ENCODE data around the gene TNFRSF14.
A peak's percentile ranks its signal among the peaks of the same experiment; 100 is the strongest.
"Not testable (repeated sequence)": the region's sequence is repeated elsewhere in the genome, so short reads cannot be mapped to it uniquely, and the experiment has no call there.

TNFRSF14 gene

DNA sequence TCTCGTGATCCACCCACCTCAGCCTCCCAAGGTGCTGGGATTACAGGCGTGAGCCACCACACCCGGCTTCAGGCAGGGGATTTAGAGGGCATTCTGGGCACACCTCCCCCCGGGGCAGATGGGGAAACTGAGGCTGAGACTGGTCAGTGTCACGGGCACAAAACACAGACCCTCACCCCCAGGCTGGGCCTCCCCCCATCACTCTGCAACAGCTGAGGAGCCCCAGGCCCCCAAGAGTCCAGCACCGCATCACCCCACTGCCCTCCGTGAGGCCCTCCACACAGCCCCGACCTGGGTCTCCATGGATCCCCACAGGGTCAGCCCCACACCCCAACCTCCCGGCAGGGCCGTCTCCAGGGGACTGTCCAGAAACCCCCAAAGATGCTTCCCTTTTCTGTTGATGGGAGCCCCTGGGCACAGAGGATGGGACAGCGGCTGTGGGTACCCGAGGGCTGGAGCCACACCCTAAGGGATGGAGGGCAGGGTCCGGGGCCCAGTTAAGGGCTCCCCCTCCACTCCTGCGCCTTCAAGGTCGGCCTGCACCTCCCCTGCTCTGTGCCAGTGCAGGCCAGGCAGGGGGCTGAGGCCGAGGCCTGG lies 11.0 kb downstream of the TNFRSF14 start:
- no peak for DNase-seq (ENCODE audit: low read depth in 3 of 3)

DNA sequence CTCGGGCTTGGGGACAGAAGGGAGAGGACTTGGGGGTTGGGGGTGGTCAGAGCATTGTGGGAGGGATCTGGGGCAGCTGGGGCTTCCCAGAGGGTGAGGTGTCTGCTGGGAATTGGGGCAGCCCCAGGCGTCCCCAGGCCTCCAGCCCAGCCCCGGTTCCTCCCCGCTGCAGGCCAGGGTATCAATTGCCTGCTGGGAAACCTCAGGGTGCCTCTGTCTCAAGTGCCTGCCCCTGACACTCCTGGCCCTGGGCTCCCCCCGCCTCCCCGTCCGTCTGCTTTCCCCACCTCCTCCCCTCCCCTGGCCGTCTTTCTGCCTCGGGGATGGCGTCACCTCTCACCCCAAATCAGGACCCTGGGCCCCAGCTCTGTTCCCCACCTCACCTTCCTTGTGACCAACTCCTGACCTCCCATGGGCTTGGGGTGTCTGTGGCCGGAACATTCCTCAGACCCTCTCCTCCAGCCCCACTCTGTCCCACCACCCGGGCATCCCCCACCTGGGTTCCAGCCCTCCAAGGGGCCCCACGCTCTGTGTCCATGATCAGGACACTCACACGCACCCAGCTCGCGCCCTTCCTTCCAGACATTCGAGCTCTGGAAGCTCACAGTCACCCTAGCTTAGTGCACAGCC lies 12.1 kb downstream of the TNFRSF14 start:
- not testable (repeated sequence) for DNase-seq (ENCODE audit: low read depth in 3 of 3)

GRCh38 chr1:2569060-2569459 lies 12.9 kb downstream of the TNFRSF14 start:
- DNase-seq (ENCODE audit: low read depth in 3 of 3), result no peak

- not testable (repeated sequence) for DNase-seq (ENCODE audit: low read depth in 3 of 3)
Observed at GRCh38 chr1:2569703-2570102, 13.5 kb downstream of the TNFRSF14 start.

GRCh38 chr1:2570332-2570731 lies 14.2 kb downstream of the TNFRSF14 start:
- no peak for DNase-seq (ENCODE audit: low read depth in 3 of 3)

DNA sequence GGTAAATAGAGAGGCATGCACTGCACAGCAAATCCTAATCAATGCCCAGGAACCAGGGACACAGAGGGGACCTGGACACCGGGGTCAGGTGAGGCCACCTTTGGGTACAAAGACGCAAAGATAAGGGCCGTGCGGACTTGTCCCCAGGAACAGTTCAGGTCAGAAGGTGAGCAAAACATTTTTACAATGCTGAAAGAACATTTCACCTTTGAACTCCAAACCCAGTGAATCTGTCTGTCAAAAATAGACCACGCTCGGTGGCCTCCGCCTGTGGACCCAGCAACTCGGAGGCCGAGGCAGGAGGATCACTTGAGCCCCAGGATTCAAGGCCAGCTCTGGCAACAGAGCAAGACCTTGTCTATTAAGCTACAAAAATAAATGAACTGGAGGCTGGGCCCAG lies 15.2 kb downstream of the TNFRSF14 start:
- DNase-seq (ENCODE audit: low read depth in 3 of 3), result no peak

GRCh38 chr1:2573250-2573920 lies 17.2 kb downstream of the TNFRSF14 start:
- no peak for DNase-seq (ENCODE audit: low read depth in 3 of 3)

DNA sequence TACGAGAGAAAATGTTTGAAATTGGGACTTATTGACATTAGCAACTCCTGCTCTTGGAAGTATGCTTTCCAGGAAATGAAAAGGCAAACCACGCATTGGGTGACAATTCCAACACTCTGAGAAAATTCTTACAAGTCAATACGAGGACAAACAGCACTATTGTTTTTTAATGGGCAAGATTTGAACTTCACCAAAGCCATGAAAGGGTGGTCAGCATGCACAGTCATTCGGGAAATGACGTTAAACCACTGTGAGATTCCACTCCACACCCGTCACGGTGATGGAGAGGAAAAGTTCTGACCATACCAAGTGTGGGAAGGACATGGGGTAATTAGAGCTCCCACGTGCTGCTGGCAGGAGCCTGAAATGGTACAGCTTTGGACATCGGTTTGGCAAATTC lies 18.2 kb downstream of the TNFRSF14 start:
- DNase-seq (ENCODE audit: low read depth in 3 of 3), result no peak

DNA sequence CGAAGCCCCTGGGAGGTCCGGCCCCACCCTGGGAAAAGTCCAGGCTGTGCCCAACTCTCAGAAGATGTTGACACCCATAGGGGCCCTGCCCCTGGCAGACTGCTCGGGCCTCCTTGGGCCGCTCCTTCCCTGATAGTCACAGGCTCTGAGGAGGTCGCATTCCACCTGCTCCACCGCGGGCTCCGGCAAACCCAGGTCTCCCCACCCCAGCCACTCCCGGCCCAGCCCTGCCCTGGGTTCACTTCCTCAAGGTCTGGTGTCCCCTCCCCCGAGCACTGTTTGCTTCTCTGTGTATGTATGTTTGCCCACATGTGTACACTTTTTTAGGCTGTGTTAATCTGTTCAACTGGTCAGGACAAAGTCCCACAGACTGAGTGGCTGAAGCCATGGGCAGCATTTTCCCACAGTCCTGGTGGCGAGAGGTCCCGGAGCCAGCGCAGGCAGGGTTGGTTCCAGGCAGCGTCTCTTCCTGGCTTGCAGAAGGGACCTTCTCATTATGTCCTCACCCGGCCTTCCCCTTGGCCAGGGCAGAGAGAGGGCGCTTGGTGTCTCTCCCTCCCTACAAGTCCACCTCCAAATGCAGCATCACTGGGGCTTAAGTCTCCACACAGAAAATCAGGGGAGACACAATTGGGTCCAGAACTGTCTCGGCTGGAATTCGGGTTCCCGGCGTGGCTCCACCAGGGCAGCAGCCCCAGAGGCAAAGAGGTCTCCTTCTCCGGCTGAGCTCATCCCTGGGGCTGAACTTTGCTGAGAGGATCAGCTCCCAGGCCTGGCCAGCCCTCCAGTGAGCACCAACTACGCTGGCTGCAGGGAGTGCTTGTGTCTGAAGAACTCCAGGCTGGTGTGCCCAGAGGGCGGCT lies 19.9 kb downstream of the TNFRSF14 start:
- no peak for DNase-seq (ENCODE audit: low read depth in 3 of 3)

DNA sequence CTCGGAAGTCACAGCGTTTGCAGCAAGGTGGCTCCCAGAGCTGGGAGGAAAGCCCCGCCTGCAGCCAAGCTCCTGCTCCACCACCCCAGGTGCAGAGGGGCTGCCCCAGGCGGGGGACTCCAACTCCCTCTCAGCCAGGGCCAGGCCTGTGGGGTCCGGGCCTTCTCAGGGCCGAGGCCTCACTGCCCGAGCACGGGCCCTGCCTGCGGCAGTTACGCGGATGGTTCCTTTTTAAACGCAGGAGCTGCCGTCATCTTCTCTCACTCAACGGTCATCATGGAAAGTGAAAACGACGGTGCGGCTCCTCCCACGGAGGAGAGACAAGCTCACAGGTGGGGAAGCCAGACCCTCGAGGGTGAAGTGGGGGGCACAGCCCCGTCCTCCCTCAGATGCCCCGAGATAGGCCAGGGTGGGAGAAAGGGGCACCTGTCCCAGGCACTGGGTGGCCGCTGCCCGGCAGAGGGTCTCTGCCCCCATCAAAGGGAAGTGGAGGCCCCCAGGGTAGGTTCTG lies 21.4 kb downstream of the TNFRSF14 start:
- DNase-seq (ENCODE audit: low read depth in 3 of 3), result peak in 2 of 3 donors; percentile 38 to 44

- no peak for DNase-seq (ENCODE audit: low read depth in 3 of 3)
Observed at GRCh38 chr1:2578758-2579118, 22.6 kb downstream of the TNFRSF14 start.

GRCh38 chr1:2580691-2581090 lies 24.5 kb downstream of the TNFRSF14 start:
- DNase-seq (ENCODE audit: low read depth in 3 of 3), result no peak

- DNase-seq (ENCODE audit: low read depth in 3 of 3), result no peak
Observed at GRCh38 chr1:2582391-2582790, 26.2 kb downstream of the TNFRSF14 start.

GRCh38 chr1:2583331-2583791 lies 27.2 kb downstream of the TNFRSF14 start:
- DNase-seq (ENCODE audit: low read depth in 3 of 3), result peak in 2 of 3 donors; percentile 27 to 28

- no peak for DNase-seq (ENCODE audit: low read depth in 3 of 3)
Observed at GRCh38 chr1:2583871-2584351, 27.7 kb downstream of the TNFRSF14 start.

GRCh38 chr1:2584686-2585317 lies 28.6 kb downstream of the TNFRSF14 start:
- DNase-seq (ENCODE audit: low read depth in 3 of 3), result no peak

DNA sequence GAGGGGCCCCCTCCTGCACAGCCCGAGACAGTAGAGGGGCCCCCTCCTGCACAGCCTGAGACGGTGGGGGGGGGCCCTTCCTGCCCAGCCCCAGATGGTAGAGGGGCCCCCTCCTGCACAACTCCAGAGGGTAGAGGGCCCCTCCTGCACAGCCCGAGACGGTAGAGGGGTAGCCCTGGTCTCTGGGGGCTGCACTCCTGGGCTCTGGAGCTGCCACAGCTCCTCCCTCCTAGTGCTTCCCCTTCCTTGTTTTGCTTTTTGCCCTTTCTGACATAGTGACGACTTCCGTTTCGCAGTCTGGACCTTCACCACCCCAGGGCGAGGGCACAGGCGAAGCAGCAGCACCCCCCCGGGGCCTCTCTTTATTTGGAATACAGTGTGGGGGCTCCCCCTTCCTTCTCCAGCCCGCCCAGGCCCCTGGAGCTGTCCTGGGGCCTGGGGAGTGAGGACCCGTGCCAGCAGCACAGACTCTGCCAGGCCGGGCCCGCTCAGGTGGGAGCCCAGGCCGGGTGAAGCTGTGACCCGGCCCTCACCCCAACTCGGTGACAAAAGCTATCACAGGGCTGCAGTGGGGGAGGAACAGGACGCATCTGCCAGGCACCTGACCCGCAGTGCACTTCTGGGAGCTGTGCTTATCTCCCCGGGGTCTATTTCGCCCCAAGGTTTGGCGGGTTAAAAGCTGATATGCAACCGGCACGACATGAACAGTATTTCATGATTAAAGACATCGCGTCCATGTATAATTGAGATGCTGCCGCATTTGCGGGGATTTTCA lies 29.3 kb downstream of the TNFRSF14 start:
- DNase-seq (ENCODE audit: low read depth in 3 of 3), result peak; percentile 23 to 55 (median 42)

GRCh38 chr1:2586154-2587070 lies 30.2 kb downstream of the TNFRSF14 start, which contains the start of gene PRXL2B:
TSS of gene PRXL2B (plus strand) at chr1:2586777. CDS start at chr1:2586886, 109 bp downstream.
- peak; percentile 97 to 98 (median 97) for DNase-seq (ENCODE audit: low read depth in 3 of 3)
